Activated gamma-delta T cell (primary cell): Measurements from ENCODE around the gene C15orf62.
A peak's percentile ranks its signal among the peaks of the same experiment; 100 is the strongest.

Experiments used
- DNase-seq: peaks from one replicate; lab custom pipeline; 2025; lab: John Stamatoyannopoulos, UW

C15orf62 gene

GRCh38 chr15:40755812-40756208 lies 14.0 kb upstream of the C15orf62 start:
- no peak for DNase-seq

GRCh38 chr15:40756938-40757337 lies 12.8 kb upstream of the C15orf62 start:
- DNase-seq, result no peak

- no peak for DNase-seq
Measured at GRCh38 chr15:40759961-40760360, 9.8 kb upstream of the C15orf62 start.

GRCh38 chr15:40762919-40763800 lies 6.6 kb upstream of the C15orf62 start:
- DNase-seq, result peak; percentile 27

- DNase-seq, result peak; percentile 64
Measured at GRCh38 chr15:40763801-40764628, 5.8 kb upstream of the C15orf62 start, which contains the start of gene GCHFR. GCHFR (plus strand) TSS chr15:40764068; CDS start chr15:40764181, 113 bp downstream.

- DNase-seq, result no peak
Measured at GRCh38 chr15:40764629-40765103, 5.1 kb upstream of the C15orf62 start.

- no peak for DNase-seq
Measured at GRCh38 chr15:40766194-40766815, 3.5 kb upstream of the C15orf62 start.

- no peak for DNase-seq
Measured at GRCh38 chr15:40766906-40767837, 2.6 kb upstream of the C15orf62 start.

- DNase-seq, result no peak
Measured at GRCh38 chr15:40767838-40768500, 1.8 kb upstream of the C15orf62 start.

- DNase-seq, result no peak
Measured at GRCh38 chr15:40768521-40769273, 1.1 kb upstream of the C15orf62 start.

- no peak for DNase-seq
Measured at GRCh38 chr15:40770147-40770721, 454 bp downstream of the C15orf62 start.

GRCh38 chr15:40771242-40771641 lies 1.5 kb downstream of the C15orf62 start:
- no peak for DNase-seq

- DNase-seq, result no peak
Measured at GRCh38 chr15:40772014-40772413, 2.2 kb downstream of the C15orf62 start.

GRCh38 chr15:40773496-40773895 lies 3.7 kb downstream of the C15orf62 start:
- no peak for DNase-seq

GRCh38 chr15:40773902-40774301 lies 4.1 kb downstream of the C15orf62 start:
- DNase-seq, result no peak

- no peak for DNase-seq
Measured at GRCh38 chr15:40775007-40775406, 5.2 kb downstream of the C15orf62 start.

- DNase-seq, result no peak
Measured at GRCh38 chr15:40775740-40776536, 6.2 kb downstream of the C15orf62 start.

GRCh38 chr15:40776537-40777141 lies 6.9 kb downstream of the C15orf62 start:
- DNase-seq, result peak; percentile 44
